GM10266 (cell line): ENCODE measurements around the gene MKNK1.

Experiments used
- DNase-seq: peaks from one replicate; pipeline ENCODE4 v3.0.0; 2012; ENCODE audit errors: extremely low spot score
- TF ChIP-seq, protein P1 (sequence below): IDR thresholded peaks from 2 replicates; pipeline ENCODE4 v1.5.1; 2012; ENCODE audit warnings: mild to moderate bottlenecking, low read depth; ENCODE audit not compliant: control insufficient read depth, insufficient read depth; ENCODE audit errors: missing control alignments

Gene MKNK1

DNA sequence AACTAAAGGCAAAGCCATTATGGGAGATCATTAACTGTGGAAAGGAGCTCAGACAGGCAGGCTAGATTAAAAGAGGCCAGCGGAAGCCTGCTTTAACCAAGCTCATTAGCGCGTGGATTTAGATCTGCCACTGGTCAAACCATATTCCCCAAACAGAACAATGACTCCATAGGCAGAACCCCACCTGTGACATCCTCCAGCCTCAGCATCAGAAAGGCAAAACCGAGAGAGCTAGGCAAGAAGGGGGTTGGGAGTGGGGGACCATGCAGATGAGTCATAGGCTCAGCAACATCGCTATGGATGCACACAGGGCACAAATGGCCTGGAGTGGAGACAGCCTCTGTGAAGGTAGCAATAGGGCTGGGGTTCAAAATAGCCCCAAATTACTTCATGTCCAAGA is 20.6 kb downstream of the MKNK1 start:
- DNase-seq: no peak
- TF ChIP-seq, protein P1, sequence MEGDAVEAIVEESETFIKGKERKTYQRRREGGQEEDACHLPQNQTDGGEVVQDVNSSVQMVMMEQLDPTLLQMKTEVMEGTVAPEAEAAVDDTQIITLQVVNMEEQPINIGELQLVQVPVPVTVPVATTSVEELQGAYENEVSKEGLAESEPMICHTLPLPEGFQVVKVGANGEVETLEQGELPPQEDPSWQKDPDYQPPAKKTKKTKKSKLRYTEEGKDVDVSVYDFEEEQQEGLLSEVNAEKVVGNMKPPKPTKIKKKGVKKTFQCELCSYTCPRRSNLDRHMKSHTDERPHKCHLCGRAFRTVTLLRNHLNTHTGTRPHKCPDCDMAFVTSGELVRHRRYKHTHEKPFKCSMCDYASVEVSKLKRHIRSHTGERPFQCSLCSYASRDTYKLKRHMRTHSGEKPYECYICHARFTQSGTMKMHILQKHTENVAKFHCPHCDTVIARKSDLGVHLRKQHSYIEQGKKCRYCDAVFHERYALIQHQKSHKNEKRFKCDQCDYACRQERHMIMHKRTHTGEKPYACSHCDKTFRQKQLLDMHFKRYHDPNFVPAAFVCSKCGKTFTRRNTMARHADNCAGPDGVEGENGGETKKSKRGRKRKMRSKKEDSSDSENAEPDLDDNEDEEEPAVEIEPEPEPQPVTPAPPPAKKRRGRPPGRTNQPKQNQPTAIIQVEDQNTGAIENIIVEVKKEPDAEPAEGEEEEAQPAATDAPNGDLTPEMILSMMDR: no peak

DNA sequence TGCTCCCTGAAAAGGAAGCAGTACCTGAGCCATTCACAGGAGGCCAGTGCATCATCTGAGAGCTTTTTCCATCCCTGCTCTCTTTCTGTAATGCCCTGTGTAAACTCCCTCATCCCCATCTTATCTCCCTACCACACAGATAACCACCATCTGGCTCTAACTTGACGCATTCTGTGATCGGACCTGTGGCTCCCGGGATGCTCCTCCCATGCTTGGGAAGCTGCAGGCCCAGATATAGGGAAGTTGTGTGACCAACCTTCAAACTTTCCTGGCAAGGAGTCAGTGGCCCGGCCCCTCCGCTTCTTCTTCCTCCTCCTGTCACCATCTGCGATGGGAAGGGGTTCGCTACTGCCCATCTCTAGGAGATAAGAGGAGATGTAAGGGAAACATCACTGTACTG is 21.1 kb downstream of the MKNK1 start:
- no peak for DNase-seq
- TF ChIP-seq, protein P1: no peak

DNA sequence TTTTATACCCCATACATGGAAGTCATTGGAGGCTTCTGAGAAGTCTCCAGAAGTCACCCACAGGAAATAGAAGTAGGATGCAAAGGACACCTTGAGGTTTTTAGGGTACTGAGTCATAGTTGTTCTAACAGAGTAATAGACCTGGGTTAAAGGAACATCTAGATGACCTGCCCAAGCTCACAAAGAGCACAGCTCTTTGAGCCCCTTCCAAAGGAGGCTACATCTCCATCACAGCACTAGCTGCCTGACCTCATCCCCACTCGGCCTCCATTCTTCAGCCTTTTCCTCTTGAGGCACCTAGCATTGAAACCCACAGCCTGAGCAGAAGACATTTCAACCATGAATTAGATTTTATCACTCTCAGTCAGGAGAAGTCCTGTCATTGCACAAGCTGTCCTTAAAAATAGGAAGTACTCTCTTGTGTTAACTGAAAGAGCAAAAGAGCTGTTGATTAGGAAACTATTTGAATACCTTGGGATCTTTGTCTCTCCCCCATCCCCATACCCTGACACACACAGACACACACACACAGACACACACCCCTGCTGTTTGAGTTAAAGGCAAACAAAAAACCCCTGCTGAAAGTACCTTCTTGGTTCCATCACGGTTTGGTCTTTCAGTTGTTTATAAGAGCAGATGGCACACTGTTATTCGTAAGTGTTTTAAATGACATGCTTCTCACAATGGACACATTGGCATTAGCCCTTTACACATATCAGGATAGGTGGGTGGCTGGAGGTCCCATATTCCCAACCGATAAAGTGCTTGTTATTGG is 22.2 kb downstream of the MKNK1 start:
- DNase-seq: no peak
- TF ChIP-seq, protein P1: no peak

DNA sequence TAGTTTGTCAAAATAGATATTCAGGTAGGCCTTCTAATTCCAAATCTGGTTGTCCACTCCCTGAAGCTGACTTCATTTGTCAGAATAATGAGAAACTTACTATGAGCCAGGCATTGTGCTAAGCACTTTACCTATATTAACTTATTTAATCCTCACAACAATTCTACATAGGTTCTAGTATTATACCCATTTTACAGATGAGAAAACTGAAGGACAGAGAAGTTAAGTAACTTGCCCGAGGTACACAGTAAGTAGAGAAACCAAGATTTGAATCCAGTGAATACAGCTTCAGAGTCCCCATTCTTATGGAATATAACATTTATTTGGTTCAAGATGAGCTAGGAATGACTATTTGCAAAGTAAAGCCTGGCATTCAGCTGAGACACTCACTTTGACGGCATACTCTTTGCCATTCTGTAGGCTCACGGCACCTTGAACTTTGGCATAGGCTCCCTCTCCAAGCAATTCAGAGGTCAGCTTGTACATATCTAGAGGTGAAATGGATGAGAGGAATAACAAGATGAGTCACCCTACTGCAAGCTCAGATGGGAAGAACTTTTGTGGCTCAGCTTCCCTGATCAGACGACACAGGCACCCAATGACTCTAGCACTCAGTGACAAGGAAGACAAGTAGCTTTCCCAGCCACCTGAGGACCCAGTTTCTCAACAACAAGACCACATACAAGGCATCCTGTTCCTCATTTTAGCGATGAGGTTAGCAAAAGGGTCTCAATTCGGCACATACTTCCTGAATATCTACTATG is 23.7 kb downstream of the MKNK1 start:
- no peak for DNase-seq
- TF ChIP-seq, protein P1: no peak

DNA sequence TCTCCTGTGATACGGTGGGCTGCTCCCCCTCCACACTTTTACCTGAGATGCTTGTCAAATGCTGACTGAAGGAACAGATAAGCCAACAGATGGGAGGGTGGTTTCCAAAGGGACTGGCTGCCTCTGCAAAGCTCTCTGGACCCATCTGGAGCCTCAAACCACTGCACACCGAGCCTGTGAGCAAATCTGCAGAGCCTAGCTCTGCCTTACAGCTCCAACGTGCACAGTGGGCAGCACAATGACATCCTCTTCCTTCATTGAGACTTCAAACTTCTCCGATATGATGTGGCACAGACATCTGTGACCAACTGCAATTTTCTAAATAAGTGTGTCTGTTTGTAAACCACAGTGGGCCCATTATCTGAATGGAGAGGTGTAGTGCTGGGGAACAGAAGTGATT is 26.4 kb downstream of the MKNK1 start:
- TF ChIP-seq, protein P1: no peak
- no peak for DNase-seq

DNA sequence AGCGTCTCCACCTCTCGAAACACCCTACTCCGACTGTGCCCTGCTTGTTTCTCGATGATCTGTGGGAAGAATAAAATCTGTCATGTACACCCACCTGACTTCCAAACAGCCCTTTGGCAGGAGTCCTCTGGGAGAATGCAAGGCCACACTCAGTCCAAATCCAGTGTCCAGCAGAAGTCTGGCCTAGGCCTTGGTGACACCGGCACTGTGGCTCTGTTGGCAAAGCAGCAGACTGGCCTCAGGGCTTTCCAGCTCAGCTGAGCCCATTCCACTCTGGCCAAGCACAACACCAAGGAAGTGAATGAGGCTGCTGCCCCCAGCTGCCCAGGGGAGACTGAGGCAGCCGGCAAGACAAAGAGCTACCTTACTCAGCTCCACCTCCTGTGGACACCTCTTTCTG is 27.5 kb downstream of the MKNK1 start:
- TF ChIP-seq, protein P1: no peak

DNA sequence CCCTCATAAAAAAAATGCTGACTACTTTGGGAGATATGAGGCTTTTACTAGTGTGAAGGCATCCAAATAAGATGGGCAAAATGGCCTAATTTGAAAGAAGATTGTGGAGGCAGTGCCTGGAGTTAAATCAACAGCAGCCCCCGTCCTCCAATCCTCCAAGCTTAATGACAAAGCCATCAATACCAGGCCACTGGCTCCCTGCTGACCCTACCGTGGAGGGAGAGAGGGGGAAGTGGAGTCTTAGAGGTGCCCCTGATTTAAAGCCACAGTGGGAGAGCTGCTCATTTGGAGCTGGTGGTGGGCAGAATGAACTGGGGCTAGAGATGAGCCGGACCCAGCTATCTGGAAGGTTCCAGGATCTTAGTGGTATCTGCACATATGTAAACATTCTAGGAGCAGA is 28.3 kb downstream of the MKNK1 start:
- TF ChIP-seq, protein P1: no peak
- DNase-seq: no peak

More for the DNA sequence above, 27.5 kb downstream of the MKNK1 start:
- DNase-seq: no peak
